DOHH2 (cell line): ENCODE measurements around the gene SOX5.

Source experiments
- H3F3A ChIP-seq: fragments of 200-600 bp; sonication (generic), shearing (Covaris generic); 2 replicates; pipeline ENCODE4 v1.6.0; 2016; ENCODE audit warnings: antibody characterized with exemption, mild to moderate bottlenecking; ENCODE audit not compliant: control insufficient read depth, insufficient read depth
- H3K27ac ChIP-seq: fragments of 200-600 bp; sonication (generic); 2 replicates; pipeline ENCODE4 v1.5.1; 2014; ENCODE audit warnings: low read depth, mild to moderate bottlenecking, low read length, moderate library complexity
- H3K27me3 ChIP-seq: fragments of 200-600 bp; sonication (generic); 2 replicates; pipeline ENCODE4 v1.6.1; 2014; ENCODE audit warnings: mild to moderate bottlenecking, low read length, mixed read lengths; ENCODE audit not compliant: control insufficient read depth
- H3K36me3 ChIP-seq: fragments of 200-600 bp; sonication (generic); 2 replicates; pipeline ENCODE4 v1.6.1; 2014; ENCODE audit warnings: mild to moderate bottlenecking, low read length, moderate library complexity, mixed read lengths; ENCODE audit not compliant: control insufficient read depth
- H3K4me1 ChIP-seq: fragments of 200-600 bp; sonication (generic); 2 replicates; pipeline ENCODE4 v1.6.1; 2014; ENCODE audit warnings: mild to moderate bottlenecking, low read length, mixed read lengths; ENCODE audit not compliant: control insufficient read depth
- H3K4me2 ChIP-seq: fragments of 200-600 bp; sonication (generic); 2 replicates; pipeline ENCODE4 v1.6.0; 2014; ENCODE audit warnings: mild to moderate bottlenecking, low read length, moderate library complexity
- H3K4me3 ChIP-seq: fragments of 200-600 bp; sonication (generic); 2 replicates; pipeline ENCODE4 v1.5.1; 2014; ENCODE audit warnings: mild to moderate bottlenecking, low read length, mixed read lengths
- H3K79me2 ChIP-seq: fragments of 200-600 bp; sonication (generic); 2 replicates; pipeline ENCODE4 v1.6.1; 2014; ENCODE audit warnings: mild to moderate bottlenecking, low read length, mixed read lengths; ENCODE audit not compliant: control insufficient read depth
- H3K9me2 ChIP-seq: fragments of 200-600 bp; sonication (generic); replicated peaks from 2 replicates; pipeline ENCODE4 v1.6.1; 2014; ENCODE audit warnings: mild to moderate bottlenecking, low read length, mixed read lengths; ENCODE audit not compliant: control insufficient read depth
- H3K9me3 ChIP-seq: fragments of 200-600 bp; sonication (generic); 2 replicates; pipeline ENCODE4 v1.6.1; 2014; ENCODE audit warnings: antibody characterized with exemption, low read length, mixed read lengths; ENCODE audit not compliant: control insufficient read depth, insufficient read depth
- H4K20me1 ChIP-seq: fragments of 200-600 bp; sonication (generic); 2 replicates; pipeline ENCODE4 v1.6.0; 2014; ENCODE audit warnings: low read depth, mild to moderate bottlenecking, antibody characterized with exemption, low read length, moderate library complexity; ENCODE audit not compliant: control insufficient read depth, insufficient read depth
- CTCF ChIP-seq: fragments of 200-600 bp; sonication (generic); IDR thresholded peaks from one replicate; pipeline ENCODE4 v1.5.1; 2014; ENCODE audit warnings: antibody characterized with exemption, mild to moderate bottlenecking, low read depth, low read length; ENCODE audit not compliant: poor library complexity, severe bottlenecking
- EZH2phosphoT487 ChIP-seq: fragments of 200-600 bp; sonication (generic); IDR thresholded peaks from 2 replicates; pipeline ENCODE4 v1.6.1; 2017; ENCODE audit warnings: borderline replicate concordance, mild to moderate bottlenecking, antibody characterized with exemption, low read length, moderate library complexity, mixed read lengths

The SOX5 gene

GRCh38 chr12:23703051-23703450 is 246.4 kb downstream of the SOX5 start:
- Histone ChIP-seq H3K27me3 (no peaks in the 10 kb centered on the region), H3K9me3 (no peaks in the 10 kb centered on the region), H3K4me1 (no peaks in the 10 kb centered on the region), H3K79me2 (no peaks in the 10 kb centered on the region), H3K36me3 (no peaks in the 10 kb centered on the region), H3K9me2 (no peaks in the 10 kb centered on the region), H3K4me2 (no peak overlapping the region), H3K27ac (no peak overlapping the region), H4K20me1 (no peaks in the 10 kb centered on the region), H3K4me3 (no peak overlapping the region), H3F3A (no peaks in the 10 kb centered on the region)
- TF ChIP-seq CTCF = no peak
- no peak for TF ChIP-seq EZH2phosphoT487

GRCh38 chr12:23699031-23699430 is 250.4 kb downstream of the SOX5 start:
- Histone ChIP-seq H4K20me1 (no peaks in the 10 kb centered on the region), H3K4me1 (no peaks in the 10 kb centered on the region), H3K27ac (no peak overlapping the region), H3K9me2 (no peaks in the 10 kb centered on the region), H3K36me3 (no peaks in the 10 kb centered on the region), H3F3A (no peaks in the 10 kb centered on the region), H3K4me2 (no peak overlapping the region), H3K4me3 (no peak overlapping the region), H3K27me3 (no peaks in the 10 kb centered on the region), H3K9me3 (no peaks in the 10 kb centered on the region), H3K79me2 (no peaks in the 10 kb centered on the region)
- TF ChIP-seq EZH2phosphoT487 (no peak), CTCF (no peak)

GRCh38 chr12:23694920-23695319 is 254.6 kb downstream of the SOX5 start:
- no peaks in the 10 kb centered on the region for H3K27me3 ChIP-seq
- no peaks in the 10 kb centered on the region for H3F3A ChIP-seq
- no peak overlapping the region for H3K4me2 ChIP-seq
- H3K9me3 ChIP-seq = no peaks in the 10 kb centered on the region
- H3K27ac ChIP-seq = no peak overlapping the region
- TF ChIP-seq CTCF (no peak), EZH2phosphoT487 (no peak)
- no peaks in the 10 kb centered on the region for H3K9me2 ChIP-seq
- no peaks in the 10 kb centered on the region for H3K4me1 ChIP-seq
- no peaks in the 10 kb centered on the region for H3K36me3 ChIP-seq
- H3K79me2 ChIP-seq = no peaks in the 10 kb centered on the region
- H4K20me1 ChIP-seq = no peaks in the 10 kb centered on the region
- H3K4me3 ChIP-seq = no peak overlapping the region

- H3K27ac ChIP-seq = no peak overlapping the region
Observed at GRCh38 chr12:23694307-23694706, 255.2 kb downstream of the SOX5 start.

More at GRCh38 chr12:23694307-23694706, 255.2 kb downstream of the SOX5 start:
- no peaks in the 10 kb centered on the region for H3K9me3 ChIP-seq
- no peaks in the 10 kb centered on the region for H3K36me3 ChIP-seq
- no peaks in the 10 kb centered on the region for H3K27me3 ChIP-seq
- H3K9me2 ChIP-seq = no peaks in the 10 kb centered on the region
- no peaks in the 10 kb centered on the region for H4K20me1 ChIP-seq
- no peak overlapping the region for H3K4me2 ChIP-seq
- H3K4me3 ChIP-seq = no peak overlapping the region
- TF ChIP-seq EZH2phosphoT487 (no peak), CTCF (no peak)
- no peaks in the 10 kb centered on the region for H3K4me1 ChIP-seq
- no peaks in the 10 kb centered on the region for H3K79me2 ChIP-seq
- no peaks in the 10 kb centered on the region for H3F3A ChIP-seq
